K562 (cell line): ENCODE measurements around the gene SLC12A3. TPM values are rescaled to one million over a fixed set of nuclear protein-coding genes. Genes with fewer than 3 reads are reported as not detected.

Experiments used
- ATAC-seq: fragments of 200-7000 bp; cut with Tn5 transposase; 3 replicates; pipeline ENCODE4 v1.9.1; 2020; ENCODE audit warnings: moderate library complexity
- BruUV-seq: library from RNA; stranded (reverse); fragments of 400-500 nt; replicated peaks from 2 replicates; lab custom pipeline; 2021; lab: Mats Ljungman, UMichigan
- CTCF ChIA-PET: fragments of 300-600 bp; formaldehyde crosslinking; extraction: SDS; loops from one replicate; lab custom pipeline; 2021; ENCODE audit warnings: low intra/inter-chr PET ratio; lab: Yijun Ruan, JAX
- POLR2A ChIA-PET: fragments of 300-600, 350-650 bp; sonication (Branson Sonifier 250); formaldehyde crosslinking; extraction: SDS; loops from one replicate; lab custom pipeline; 2021; ENCODE audit warnings: antibody characterized with exemption, inconsistent platforms; lab: Yijun Ruan, JAX
- DNase-seq, 4 experiments: peaks; one replicate each; pipeline versions ENCODE4 v3.0.0 to v3.0.0-alpha.2; 2011 to 2018; ENCODE audit warnings: low spot score in 3 of 4, mixed read lengths in 3 of 4; ENCODE audit errors: extremely low read depth in 1 of 4
- FAIRE-seq: peaks from 2 replicates; lab custom pipeline; 2011; peaks lifted over from hg19 to GRCh38; lab: Jason Lieb, UNC
- H2AFZ ChIP-seq: 2 replicates; pipeline ENCODE4 v1.6.0; 2011; ENCODE audit warnings: low read depth, low read length, control low read depth, inconsistent platforms
- H3K27ac ChIP-seq: fragments of 200-600 bp; 3 replicates; pipeline ENCODE4 v1.8.0; 2011; ENCODE audit warnings: low read depth, mild to moderate bottlenecking, control low read depth, inconsistent platforms, low read length, moderate library complexity, mixed read lengths; ENCODE audit errors: extremely low read depth
- H3K27me3 ChIP-seq, 2 experiments: fragments of 300-600 bp in 1 of 2; 2 replicates in 1 of 2; 3 replicates in 1 of 2; pipeline versions ENCODE4 v1.6.0 to v1.8.0; 2011; ENCODE audit warnings: inconsistent platforms in 2 of 2, low read length in 2 of 2, mild to moderate bottlenecking in 1 of 2, mixed read lengths in 1 of 2, moderate library complexity in 1 of 2; ENCODE audit not compliant: control insufficient read depth in 2 of 2, insufficient read depth in 2 of 2
- H3K36me3 ChIP-seq: fragments of 300-600 bp; 3 replicates; pipeline ENCODE4 v1.8.0; 2011; ENCODE audit warnings: mild to moderate bottlenecking, low read length, inconsistent platforms; ENCODE audit not compliant: control insufficient read depth, insufficient read depth
- H3K4me1 ChIP-seq, 2 experiments: fragments of 200-600 bp in 1 of 2; replicated peaks in 1 of 2; 2 replicates in 1 of 2; 3 replicates in 1 of 2; pipeline versions ENCODE4 v1.5.1 to v1.8.0; 2011; ENCODE audit warnings: inconsistent platforms in 2 of 2, low read length in 2 of 2, mild to moderate bottlenecking in 1 of 2, mixed read lengths in 1 of 2, moderate library complexity in 1 of 2; ENCODE audit not compliant: control insufficient read depth in 2 of 2, insufficient read depth in 2 of 2
- H3K4me2 ChIP-seq: 2 replicates; pipeline ENCODE4 v1.6.1; 2011; ENCODE audit warnings: low read length, control low read depth, inconsistent platforms, mixed read lengths; ENCODE audit not compliant: insufficient read depth
- H3K4me3 ChIP-seq: fragments of 200-600 bp; sonication (generic), shearing (Covaris generic); 2 replicates; pipeline ENCODE4 v1.5.1; 2016; ENCODE audit warnings: control low read depth, inconsistent platforms
- H3K79me2 ChIP-seq: fragments of 200-600 bp; 3 replicates; pipeline ENCODE4 v1.8.0; 2011; ENCODE audit warnings: low read length, inconsistent platforms; ENCODE audit not compliant: control insufficient read depth, insufficient read depth
- H3K9ac ChIP-seq, 2 experiments: 2 replicates each; pipeline versions ENCODE4 v1.6.0 to v1.6.1; 2011; ENCODE audit warnings: low read depth in 2 of 2, low read length in 2 of 2, control low read depth in 1 of 2, inconsistent platforms in 1 of 2, mild to moderate bottlenecking in 1 of 2, mixed read lengths in 1 of 2; ENCODE audit not compliant: insufficient read depth in 1 of 2
- H3K9me1 ChIP-seq: one replicate; pipeline ENCODE4 v1.6.0; 2011; ENCODE audit warnings: inconsistent platforms, mild to moderate bottlenecking, low read length, moderate library complexity; ENCODE audit not compliant: control insufficient read depth, insufficient read depth
- H3K9me3 ChIP-seq: replicated peaks from 2 replicates; pipeline ENCODE4 v1.5.1; 2011; ENCODE audit warnings: low read depth, low read length, inconsistent platforms; ENCODE audit not compliant: control insufficient read depth, insufficient read depth
- H4K20me1 ChIP-seq: replicated peaks from 2 replicates; pipeline ENCODE4 v1.6.1; 2011; ENCODE audit warnings: low read length, inconsistent platforms, mixed read lengths; ENCODE audit not compliant: control insufficient read depth, insufficient read depth
- TCF3 ChIP-seq: sonication (generic); formaldehyde crosslinking; IDR thresholded peaks from 2 replicates; pipeline ENCODE4 v1.4.0; 2020; ENCODE audit warnings: mild to moderate bottlenecking, missing genetic modification reagents
- WGBS: fragments of 100-300 bp; shearing (Covaris generic); methylation state at CpG from one replicate; pipeline ENCODE4 v1.1.6; 2016; ENCODE audit warnings: low coverage, mixed read lengths; ENCODE audit not compliant: insufficient coverage; ENCODE audit errors: missing lambda C conversion rate; 5-methylcytosine and 5-hydroxymethylcytosine counted together
- in situ Hi-C: fragments of 300-500 bp; cut with MboI; formaldehyde crosslinking; loops from 4 replicates; pipeline ENCODE4 v1.15.0; 2018; ENCODE audit warnings: inconsistent platforms, mixed read lengths
- intact Hi-C: fragments of 100-400 bp; cut with micrococcal nuclease; formaldehyde crosslinking; loops from 2 replicates; pipeline ENCODE4 v1.14.2; 2022
- polyA plus RNA-seq, 8 experiments: library from polyadenylated mRNA; depleted of rRNA in 4 of 8; stranded (reverse) in 5 of 8; unstranded in 3 of 8; fragments of >200 nt; fragmentation: Nextera tagmentation in 2 of 8; fragmentation: Illumina TruSeq in 1 of 8; extraction: Ambion mirVana in 2 of 8; extraction: Trizol in 1 of 8; gene quantifications; 2 replicates each; pipeline versions ENCODE4 v1.2.1 to v1.2.3, GENCODE V29; 2011 to 2014; ENCODE audit warnings: inconsistent platforms in 1 of 8, missing spikeins in 1 of 8
- total RNA-seq, 7 experiments: library from RNA; depleted of rRNA in 6 of 7; stranded (reverse); fragments of >200 nt in 6 of 7; fragmentation: Illumina TruSeq in 2 of 7; extraction: Trizol in 2 of 7; gene quantifications; 2 replicates each; pipeline versions ENCODE4 v1.2.1 to v1.2.3, GENCODE V29; 2011 to 2021; ENCODE audit warnings: low replicate concordance in 1 of 7
- TF ChIP-seq, protein P1 (sequence below): fragments of 450-650 bp; formaldehyde crosslinking; IDR thresholded peaks from 2 replicates; pipeline ENCODE4 v1.4.0; 2020; ENCODE audit warnings: mild to moderate bottlenecking, moderate library complexity

The SLC12A3 gene
- total and polyA plus RNA-seq, 9 of the 15 experiments (the other 6 are each of a cell fraction or from before 2014, with no cell fraction given), result not detected

DNA sequence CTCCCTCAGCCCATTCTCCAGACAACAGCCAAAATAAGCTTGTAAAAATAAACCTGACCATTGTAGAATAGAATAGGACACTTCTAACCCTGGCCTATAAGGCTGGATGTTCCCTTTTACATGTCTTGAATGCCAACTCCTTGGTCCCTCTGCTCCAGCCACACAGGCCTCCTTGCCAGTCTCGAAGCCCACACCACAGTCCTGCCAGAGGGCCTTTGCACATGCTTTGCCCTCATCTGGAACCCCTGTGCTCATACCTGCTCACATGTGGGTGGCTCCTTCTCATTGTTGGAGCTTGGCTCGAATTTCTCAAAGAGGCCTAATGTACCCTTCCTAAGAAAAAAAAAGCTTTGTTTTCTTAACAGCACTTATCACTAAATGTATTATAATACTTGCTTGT is 5.4 kb upstream of the SLC12A3 start:
- no peak for DNase-seq
- Histone ChIP-seq H3K9ac (no peak overlapping the region), H3K79me2 (no peaks in the 10 kb centered on the region), H3K4me1 (0 out of 5 replicates have a peak, but pooled peaks cover 0 to 2% of the 10 kb centered on the region in 2 experiments), H3K4me3 (no peak overlapping the region), H3K27me3 (peaks cover 0 to 14% of the 10 kb centered on the region in 2 experiments; a peak in 3 of 5 replicates), H4K20me1 (no peaks in the 10 kb centered on the region; the same call in 1 of the 2 replicates), H3K4me2 (no peak overlapping the region), H3K9me1 (no peaks in the 10 kb centered on the region), H3K36me3 (no peaks in the 10 kb centered on the region), H3K27ac (no peak overlapping the region), H3K9me3 (no peaks in the 10 kb centered on the region), H2AFZ (no peak overlapping the region)
- no peak for FAIRE-seq
- POLR2A ChIA-PET, result interaction anchor here (0.6 kb wide), 1 partner anchor 16 kb away, joined by 3 read pairs; no protein-coding TSS in a partner anchor
- ATAC-seq, result no peak
- CTCF ChIA-PET, result no interaction called here
- TF ChIP-seq, protein P1, sequence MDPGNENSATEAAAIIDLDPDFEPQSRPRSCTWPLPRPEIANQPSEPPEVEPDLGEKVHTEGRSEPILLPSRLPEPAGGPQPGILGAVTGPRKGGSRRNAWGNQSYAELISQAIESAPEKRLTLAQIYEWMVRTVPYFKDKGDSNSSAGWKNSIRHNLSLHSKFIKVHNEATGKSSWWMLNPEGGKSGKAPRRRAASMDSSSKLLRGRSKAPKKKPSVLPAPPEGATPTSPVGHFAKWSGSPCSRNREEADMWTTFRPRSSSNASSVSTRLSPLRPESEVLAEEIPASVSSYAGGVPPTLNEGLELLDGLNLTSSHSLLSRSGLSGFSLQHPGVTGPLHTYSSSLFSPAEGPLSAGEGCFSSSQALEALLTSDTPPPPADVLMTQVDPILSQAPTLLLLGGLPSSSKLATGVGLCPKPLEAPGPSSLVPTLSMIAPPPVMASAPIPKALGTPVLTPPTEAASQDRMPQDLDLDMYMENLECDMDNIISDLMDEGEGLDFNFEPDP, result no peak
- no peak for TF ChIP-seq TCF3 (CRISPR knock-in tag)
- in situ Hi-C loops (loop anchor here (10.0 kb wide), 1 partner anchor 275 kb away; the partner anchor contains the start of gene MT3), intact Hi-C loops (no loop called here)
- 8% methylated on average over 2 of the region's 2 CpGs for WGBS
- BruUV-seq, result no TSS peak
